Measurements from ENCODE around the gene SGPL1. TPM values are rescaled to one million over a fixed set of nuclear protein-coding genes. Genes with fewer than 3 reads are reported as not detected.

SGPL1 gene
- total RNA-seq, 1 experiment from 2014 or later: 41.4 TPM

GRCh38 chr10:70903262-70903921 is 87.6 kb downstream of the SGPL1 start:
- Histone ChIP-seq H3K9me3 (replicated peaks) (no peaks in the 10 kb centered on the region), H3K27ac (no peak overlapping the region), H3K4me3 (no peak overlapping the region), H3K36me3 (no peaks in the 10 kb centered on the region), H3K27me3 (peaks cover 4% of the 10 kb centered on the region; the same call in 1 of the 2 replicates), H3K4me1 (no peaks in the 10 kb centered on the region)
- DNase-seq: peak; percentile 32 to 64

GRCh38 chr10:70905071-70906021 is 89.6 kb downstream of the SGPL1 start:
- no peak for DNase-seq
- Histone ChIP-seq H3K4me1 (no peaks in the 10 kb centered on the region), H3K27ac (no peak overlapping the region), H3K4me3 (no peak overlapping the region), H3K27me3 (peaks cover 4% of the 10 kb centered on the region; the same call in 1 of the 2 replicates), H3K36me3 (no peaks in the 10 kb centered on the region), H3K9me3 (replicated peaks) (no peaks in the 10 kb centered on the region)

- Histone ChIP-seq H3K27ac (no peak overlapping the region), H3K4me3 (no peak overlapping the region), H3K36me3 (no peaks in the 10 kb centered on the region), H3K27me3 (peaks cover 4% of the 10 kb centered on the region; the same call in 1 of the 2 replicates), H3K4me1 (no peaks in the 10 kb centered on the region), H3K9me3 (replicated peaks) (no peaks in the 10 kb centered on the region)
- no peak for DNase-seq
Measured at GRCh38 chr10:70906031-70906783, 90.5 kb downstream of the SGPL1 start.

GRCh38 chr10:70906953-70907636 is 91.3 kb downstream of the SGPL1 start:
- Histone ChIP-seq H3K27ac (no peak overlapping the region), H3K9me3 (replicated peaks) (no peaks in the 10 kb centered on the region), H3K27me3 (peaks cover 4% of the 10 kb centered on the region; the same call in 1 of the 2 replicates), H3K4me3 (no peak overlapping the region), H3K4me1 (no peaks in the 10 kb centered on the region), H3K36me3 (no peaks in the 10 kb centered on the region)
- DNase-seq: no peak

GRCh38 chr10:70907637-70908405 is 92.1 kb downstream of the SGPL1 start:
- no peak for DNase-seq
- no peaks in the 10 kb centered on the region for H3K9me3 ChIP-seq (replicated peaks)
- H3K4me3 ChIP-seq: no peak overlapping the region
- H3K4me1 ChIP-seq: no peaks in the 10 kb centered on the region
- H3K27ac ChIP-seq: no peak overlapping the region
- peaks cover 4% of the 10 kb centered on the region; the same call in 1 of the 2 replicates for H3K27me3 ChIP-seq
- H3K36me3 ChIP-seq: no peaks in the 10 kb centered on the region

GRCh38 chr10:70908406-70909296 is 92.9 kb downstream of the SGPL1 start:
- H3K27me3 ChIP-seq: peaks cover 4% of the 10 kb centered on the region; the same call in 1 of the 2 replicates
- H3K9me3 ChIP-seq (replicated peaks): no peaks in the 10 kb centered on the region
- H3K4me1 ChIP-seq: no peaks in the 10 kb centered on the region
- DNase-seq: no peak
- no peak overlapping the region for H3K4me3 ChIP-seq
- H3K36me3 ChIP-seq: no peaks in the 10 kb centered on the region
- H3K27ac ChIP-seq: no peak overlapping the region

- H3K9me3 ChIP-seq (replicated peaks): no peaks in the 10 kb centered on the region
- H3K27ac ChIP-seq: no peak overlapping the region
- peaks cover 4% of the 10 kb centered on the region; the same call in 1 of the 2 replicates for H3K27me3 ChIP-seq
- no peaks in the 10 kb centered on the region for H3K4me1 ChIP-seq
- H3K36me3 ChIP-seq: no peaks in the 10 kb centered on the region
- DNase-seq: no peak
- H3K4me3 ChIP-seq: no peak overlapping the region
Measured at GRCh38 chr10:70909326-70909935, 93.7 kb downstream of the SGPL1 start.

- peaks cover 4% of the 10 kb centered on the region; the same call in 1 of the 2 replicates for H3K27me3 ChIP-seq
- no peaks in the 10 kb centered on the region for H3K9me3 ChIP-seq (replicated peaks)
- no peak overlapping the region for H3K4me3 ChIP-seq
- no peak overlapping the region for H3K27ac ChIP-seq
- DNase-seq: no peak
- no peaks in the 10 kb centered on the region for H3K4me1 ChIP-seq
- no peaks in the 10 kb centered on the region for H3K36me3 ChIP-seq
Measured at GRCh38 chr10:70910486-70911341, 95.0 kb downstream of the SGPL1 start.

GRCh38 chr10:70911386-70911785 is 95.6 kb downstream of the SGPL1 start:
- H3K9me3 ChIP-seq (replicated peaks): no peaks in the 10 kb centered on the region
- H3K4me3 ChIP-seq: no peak overlapping the region
- DNase-seq: no peak
- no peaks in the 10 kb centered on the region for H3K36me3 ChIP-seq
- no peak overlapping the region for H3K27ac ChIP-seq
- no peaks in the 10 kb centered on the region for H3K4me1 ChIP-seq
- peaks cover under 1% of the 10 kb centered on the region; the same call in 1 of the 2 replicates for H3K27me3 ChIP-seq

GRCh38 chr10:70912556-70912955 is 96.8 kb downstream of the SGPL1 start:
- no peaks in the 10 kb centered on the region for H3K9me3 ChIP-seq (replicated peaks)
- no peak overlapping the region for H3K4me3 ChIP-seq
- H3K36me3 ChIP-seq: no peaks in the 10 kb centered on the region
- no peaks in the 10 kb centered on the region for H3K27me3 ChIP-seq
- no peak overlapping the region for H3K27ac ChIP-seq
- H3K4me1 ChIP-seq: no peaks in the 10 kb centered on the region
- no peak for DNase-seq

GRCh38 chr10:70913191-70913892 is 97.6 kb downstream of the SGPL1 start:
- H3K9me3 ChIP-seq (replicated peaks): no peaks in the 10 kb centered on the region
- H3K36me3 ChIP-seq: no peaks in the 10 kb centered on the region
- DNase-seq: no peak
- no peaks in the 10 kb centered on the region for H3K27me3 ChIP-seq
- H3K27ac ChIP-seq: no peak overlapping the region
- H3K4me1 ChIP-seq: no peaks in the 10 kb centered on the region
- H3K4me3 ChIP-seq: no peak overlapping the region
